Measurements from ENCODE around the gene SUB1.
"Not testable (repeated sequence)": the region's sequence is repeated elsewhere in the genome, so short reads cannot be mapped to it uniquely, and the experiment has no call there.

The SUB1 gene

DNA sequence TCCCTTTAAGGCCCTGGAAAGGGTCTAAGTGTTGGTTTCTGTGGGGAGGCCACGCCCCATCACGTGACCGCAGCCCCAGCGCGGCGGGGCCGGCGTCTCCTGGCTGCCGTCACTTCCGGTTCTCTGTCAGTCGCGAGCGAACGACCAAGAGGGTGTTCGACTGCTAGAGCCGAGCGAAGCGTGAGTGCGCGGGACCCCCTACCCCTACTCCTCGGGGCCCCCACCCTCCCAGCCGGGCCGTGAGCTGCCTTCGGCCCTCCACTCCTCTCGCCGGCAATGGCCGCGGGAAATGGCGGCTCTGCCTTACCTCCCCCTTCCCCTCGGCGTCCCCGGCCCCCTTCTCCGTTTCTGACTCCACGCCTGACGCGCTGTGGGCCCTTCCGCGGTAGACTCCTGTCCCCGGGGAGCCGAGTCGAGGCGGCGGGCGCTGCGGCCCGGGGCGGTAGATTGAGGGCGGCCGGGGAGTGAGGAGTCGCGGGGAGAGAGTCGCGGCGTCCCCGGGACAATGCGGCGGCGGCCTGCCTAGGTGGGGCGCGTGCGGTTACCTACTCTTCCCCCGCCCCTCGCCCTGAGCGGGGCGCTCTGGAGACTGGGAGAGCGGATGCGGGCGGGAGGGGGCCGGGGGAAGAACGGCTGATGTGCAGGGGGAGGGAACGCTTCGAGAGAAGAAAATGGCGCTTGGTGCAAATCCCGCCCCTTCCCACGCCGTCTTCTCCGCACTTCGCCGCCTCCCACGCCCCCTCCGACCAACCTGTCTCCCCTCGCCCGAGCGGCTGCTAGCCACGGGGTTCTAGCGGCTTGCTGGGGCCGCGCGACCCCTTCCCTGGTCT, at the start of gene SUB1:
Gene SUB1 (plus strand): TSS at position 112 of the 830 bp plus-strand sequence. CDS start 2,956 bp downstream, outside the sequence.
- peak; percentile 95 for DNase-seq

DNA sequence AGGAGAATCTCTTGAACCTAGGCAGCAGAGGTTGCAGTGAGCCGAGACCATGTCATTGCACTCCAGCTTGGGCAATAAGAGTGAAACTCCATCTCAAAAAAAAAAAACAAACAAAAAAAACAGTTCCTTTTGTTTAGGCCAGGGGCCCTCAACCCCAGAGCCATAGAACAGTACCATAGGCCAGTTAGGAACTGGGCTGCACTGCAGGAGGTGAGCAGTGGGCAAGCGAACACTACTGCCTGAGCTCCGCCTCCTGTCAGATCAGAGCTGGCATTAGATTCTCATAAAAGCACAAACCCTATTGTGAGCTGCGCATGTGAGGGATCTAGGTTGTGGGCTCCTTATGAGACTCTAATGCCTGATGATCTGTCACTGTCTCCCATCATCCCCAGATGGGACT, 49.1 kb upstream of the SUB1 start:
- DNase-seq: no peak

GRCh38 chr5:32537437-32538029, 47.8 kb upstream of the SUB1 start:
- peak; percentile 22 for DNase-seq

- DNase-seq: peak; percentile 53
Observed at GRCh38 chr5:32538031-32538547, 47.3 kb upstream of the SUB1 start.

DNA sequence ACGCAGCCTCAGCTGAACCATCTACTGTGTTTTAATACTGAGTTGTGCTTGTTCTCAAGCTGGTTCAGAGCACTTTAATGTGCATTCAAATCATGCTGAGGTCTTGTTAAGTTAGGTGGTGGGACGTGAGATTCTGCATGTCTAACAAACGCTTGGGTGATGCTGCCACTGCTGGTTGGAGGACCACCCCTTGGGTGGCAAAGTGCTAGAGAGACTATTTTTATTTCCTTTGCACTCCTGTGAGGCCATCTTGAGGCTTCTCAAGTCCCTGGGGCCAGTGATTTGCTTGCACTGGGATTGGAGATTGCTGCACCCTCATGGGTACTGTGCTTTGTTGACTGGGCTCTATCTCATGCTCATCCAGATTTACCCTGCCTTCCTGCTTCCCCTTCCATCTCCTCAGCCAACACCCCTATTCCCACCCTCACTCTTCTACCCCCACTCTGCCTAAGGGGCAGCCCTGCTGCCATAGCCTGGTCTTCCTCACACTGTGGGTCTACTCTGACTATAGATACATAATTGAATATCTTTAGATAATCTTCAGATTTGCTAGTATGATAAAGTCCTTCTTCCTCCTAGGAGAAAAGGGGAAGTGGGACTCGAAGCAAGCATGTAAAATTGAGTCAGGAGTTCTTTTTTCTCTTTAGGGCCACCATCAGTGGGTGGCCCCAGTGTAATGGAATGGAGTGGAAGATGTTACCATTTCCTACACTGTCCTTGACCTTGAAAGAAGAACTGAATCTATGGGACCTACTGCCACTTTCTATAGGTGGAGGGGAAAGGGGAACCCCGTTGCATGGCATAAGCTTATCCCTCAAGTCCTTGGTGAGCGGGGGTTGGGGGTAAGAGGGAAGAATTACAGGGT, 45.1 kb upstream of the SUB1 start:
- DNase-seq: no peak

DNA sequence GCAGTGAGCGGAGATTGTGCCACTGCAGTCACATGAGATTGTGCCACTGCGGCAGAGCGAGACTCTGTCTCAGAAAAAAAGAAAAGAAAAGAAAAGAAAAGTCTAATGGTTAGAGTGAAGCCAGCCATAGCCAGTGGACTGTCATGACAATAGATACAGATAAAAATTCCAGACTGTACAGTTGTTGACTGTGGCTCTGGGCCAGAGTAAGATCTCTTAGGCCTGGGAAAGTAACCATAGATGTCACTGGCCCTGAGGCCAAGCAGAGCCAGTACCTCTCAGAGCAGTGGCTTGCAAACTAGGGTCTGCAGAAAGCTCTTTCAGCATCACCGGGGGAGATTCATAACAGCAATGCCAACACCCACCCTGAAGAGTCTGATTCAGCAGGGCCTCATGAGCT, 44.1 kb upstream of the SUB1 start:
- no peak for DNase-seq

GRCh38 chr5:32542216-32543059, 42.9 kb upstream of the SUB1 start:
- peak; percentile 24 for DNase-seq

GRCh38 chr5:32543291-32543690, 42.1 kb upstream of the SUB1 start:
- DNase-seq: no peak

DNA sequence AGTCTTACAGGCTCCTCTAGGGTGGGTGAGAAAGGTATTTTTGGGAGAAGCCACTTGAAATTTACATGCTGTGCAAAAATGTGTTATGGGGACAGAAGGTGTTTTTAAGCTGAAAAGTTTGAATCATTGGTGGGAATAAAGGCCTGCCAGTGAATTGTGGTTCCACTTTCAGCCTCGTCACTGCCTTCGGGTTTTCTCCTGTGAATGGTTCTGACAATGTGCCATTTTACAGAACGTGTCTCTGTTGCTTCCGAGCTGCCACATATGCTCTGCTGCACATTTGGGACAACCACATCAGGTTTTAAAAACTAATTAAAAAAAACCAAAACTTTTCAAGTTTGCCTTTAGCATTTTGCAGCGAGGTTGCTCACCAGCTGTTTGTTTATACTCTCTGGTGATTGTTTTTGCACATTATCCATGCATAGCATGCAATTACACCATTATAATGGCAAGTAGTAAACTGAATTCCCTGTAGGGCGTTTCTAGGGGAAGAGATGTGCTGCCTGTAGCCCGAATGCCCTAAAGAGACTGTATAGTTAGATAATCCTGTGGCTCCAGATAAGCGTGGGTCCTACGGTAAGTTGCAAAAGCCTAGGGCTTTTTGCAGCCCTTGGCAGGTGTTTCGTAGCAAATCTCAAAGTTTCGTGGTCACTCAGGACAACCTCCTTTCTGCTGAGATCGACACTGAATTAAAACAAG, 40.1 kb upstream of the SUB1 start:
- no peak for DNase-seq

- no peak for DNase-seq
Observed at GRCh38 chr5:32551194-32551593, 34.2 kb upstream of the SUB1 start.

- DNase-seq: no peak
Observed at GRCh38 chr5:32551865-32552264, 33.5 kb upstream of the SUB1 start.

- not testable (repeated sequence) for DNase-seq
Observed at GRCh38 chr5:32552491-32552890, 32.9 kb upstream of the SUB1 start.

DNA sequence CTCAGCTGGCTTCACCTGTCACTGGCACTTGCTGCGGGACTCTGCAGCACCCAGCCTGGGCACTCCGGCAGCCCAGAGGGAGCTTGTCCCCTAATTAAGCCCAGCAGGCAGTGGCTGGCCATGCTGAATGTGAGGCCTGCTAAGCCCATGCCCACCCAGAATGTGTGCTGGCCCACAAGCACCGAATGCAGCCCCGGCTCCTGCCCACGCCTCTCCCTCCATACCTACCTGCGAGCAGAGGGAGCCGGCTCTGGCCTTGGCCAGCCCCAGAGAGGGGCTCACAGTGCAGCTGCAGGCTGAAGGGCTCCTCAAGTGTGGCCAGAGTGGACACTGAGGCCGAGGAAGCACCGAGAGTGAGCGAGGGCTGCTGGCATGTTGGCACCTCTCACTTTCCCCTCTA, 32.4 kb upstream of the SUB1 start:
- no peak for DNase-seq

GRCh38 chr5:32554181-32554780, 31.1 kb upstream of the SUB1 start:
- not testable (repeated sequence) for DNase-seq

DNA sequence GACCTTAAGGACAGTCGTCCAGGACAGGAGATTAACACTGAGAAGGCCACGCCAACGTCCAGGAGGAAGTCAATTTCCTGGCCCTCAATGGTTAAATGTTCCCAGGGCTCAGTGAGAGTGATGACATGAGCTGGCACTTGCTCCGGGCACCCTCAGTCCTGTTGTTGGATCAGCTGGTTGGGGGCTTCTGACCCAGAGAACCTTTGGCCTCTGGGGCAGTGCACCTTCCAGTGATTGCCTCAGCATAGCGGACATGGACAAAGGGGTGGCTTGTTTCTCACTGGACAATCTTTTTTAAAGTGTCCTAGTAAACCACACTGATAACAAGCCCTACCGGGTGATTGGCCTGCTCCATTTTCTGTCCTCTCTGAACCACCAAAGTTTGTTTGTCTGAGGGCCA, 28.8 kb upstream of the SUB1 start:
- not testable (repeated sequence) for DNase-seq

DNA sequence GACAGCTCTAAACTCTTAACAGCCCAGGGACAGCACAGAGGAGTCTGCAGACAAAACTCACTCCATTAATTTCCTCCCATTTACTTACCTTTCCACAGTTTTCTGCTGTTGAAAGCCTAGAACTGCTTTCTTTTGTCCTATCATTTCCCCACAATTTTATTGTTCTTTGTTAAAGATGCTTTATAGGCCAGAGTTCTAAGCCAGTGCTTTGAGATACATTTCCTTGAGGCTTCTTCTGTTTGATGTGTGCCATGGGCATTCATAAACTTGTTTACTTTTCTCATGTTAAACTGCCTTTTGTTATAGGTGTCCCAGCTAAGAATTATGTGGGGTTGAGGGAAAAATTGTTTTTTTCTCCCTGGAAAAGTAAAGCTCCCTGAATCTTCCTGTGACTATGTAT, 25.9 kb upstream of the SUB1 start:
- DNase-seq: no peak

- DNase-seq: no peak
Observed at GRCh38 chr5:32559921-32560320, 25.4 kb upstream of the SUB1 start.

DNA sequence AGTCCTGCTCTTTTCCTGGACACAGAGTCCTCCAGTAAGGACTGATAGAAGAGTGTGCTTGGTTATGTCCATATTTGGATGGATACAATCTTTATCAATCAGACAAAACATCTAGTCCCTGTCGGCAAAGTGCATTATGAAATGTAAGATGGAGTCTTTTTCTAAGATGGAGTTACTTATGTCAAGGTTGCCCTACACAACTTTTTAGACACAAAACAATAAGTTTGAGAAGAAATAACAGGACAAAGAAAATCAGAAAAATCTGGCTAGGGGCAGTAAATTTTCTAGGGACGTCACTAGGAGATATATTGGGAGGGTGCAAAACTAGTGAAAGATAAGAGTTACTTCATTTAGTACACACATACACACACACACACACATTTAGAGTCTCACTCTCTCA, 23.3 kb upstream of the SUB1 start:
- DNase-seq: no peak

- DNase-seq: no peak
Observed at GRCh38 chr5:32562843-32563242, 22.5 kb upstream of the SUB1 start.

DNA sequence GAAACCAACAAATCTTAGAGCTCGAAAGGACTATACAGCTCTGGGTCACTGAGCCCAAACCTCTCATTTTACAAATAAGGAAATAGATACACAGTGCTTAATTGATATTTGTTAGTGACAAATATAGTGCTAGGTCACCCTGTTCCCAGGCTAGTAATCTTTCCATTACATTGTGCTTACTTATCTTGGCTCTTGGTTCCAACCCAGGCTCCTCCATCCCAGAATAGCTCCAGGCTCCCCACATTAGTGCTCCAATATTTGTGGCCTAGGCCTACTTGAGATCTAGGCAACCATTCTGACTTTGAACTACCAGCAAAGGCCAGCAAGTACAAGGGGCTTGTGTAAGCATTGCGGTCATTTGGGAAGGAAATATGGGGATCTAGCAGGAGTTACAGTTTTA, 21.7 kb upstream of the SUB1 start:
- no peak for DNase-seq

GRCh38 chr5:32565145-32565544, 20.2 kb upstream of the SUB1 start:
- DNase-seq: no peak

Measured in CD4-positive, alpha-beta T cell treated with Interleukin-12 subunit alpha and Interleukin-12 subunit beta, for 1 hour (primary cell).